SK-N-SH treated with all-trans-retinoic acid at 6 μM for 48 hours (cell line): ENCODE data around the gene GPR63.

ENCODE experiments used
- ARNTL ChIP-seq: fragments of 450-650 bp; formaldehyde crosslinking; IDR thresholded peaks from 2 replicates; pipeline ENCODE4 v1.5.0; 2020; ENCODE audit warnings: low read depth, mild to moderate bottlenecking, moderate library complexity, borderline replicate concordance
- ESRRG ChIP-seq: fragments of 250-450 bp; sonication (Bioruptor Pico); IDR thresholded peaks from 2 replicates; pipeline ENCODE4 v1.6.1; 2021; ENCODE audit warnings: mild to moderate bottlenecking
- ISL1 ChIP-seq: fragments of 250-450 bp; sonication (Bioruptor Pico); IDR thresholded peaks from 2 replicates; pipeline ENCODE4 v2.1.2; 2022; ENCODE audit warnings: mild to moderate bottlenecking, moderate library complexity
- ZC3H10 ChIP-seq: fragments of 250-450 bp; sonication (Bioruptor Pico); IDR thresholded peaks from 2 replicates; pipeline ENCODE4 v1.5.1; 2021; ENCODE audit warnings: mild to moderate bottlenecking, moderate library complexity
- ZNF70 ChIP-seq: fragments of 450-650 bp; formaldehyde crosslinking; IDR thresholded peaks from 2 replicates; pipeline ENCODE4 v1.5.0; 2020; ENCODE audit warnings: mild to moderate bottlenecking, moderate library complexity
- TF ChIP-seq, protein P1 (sequence below): fragments of 250-450 bp; sonication (Bioruptor Pico); IDR thresholded peaks from 2 replicates; pipeline ENCODE4 v1.5.0; 2020; ENCODE audit warnings: mild to moderate bottlenecking, moderate library complexity
- TF ChIP-seq, protein P2 (sequence below): fragments of 250-450 bp; sonication (Bioruptor Pico); IDR thresholded peaks from 2 replicates; pipeline ENCODE4 v1.8.0; 2020; ENCODE audit warnings: mild to moderate bottlenecking, moderate library complexity, borderline replicate concordance
- TF ChIP-seq, protein P3 (sequence below): fragments of 250-450 bp; sonication (Bioruptor Pico); IDR thresholded peaks from 2 replicates; pipeline ENCODE4 v1.5.1; 2020; ENCODE audit warnings: low read depth, mild to moderate bottlenecking, moderate library complexity

DNA sequence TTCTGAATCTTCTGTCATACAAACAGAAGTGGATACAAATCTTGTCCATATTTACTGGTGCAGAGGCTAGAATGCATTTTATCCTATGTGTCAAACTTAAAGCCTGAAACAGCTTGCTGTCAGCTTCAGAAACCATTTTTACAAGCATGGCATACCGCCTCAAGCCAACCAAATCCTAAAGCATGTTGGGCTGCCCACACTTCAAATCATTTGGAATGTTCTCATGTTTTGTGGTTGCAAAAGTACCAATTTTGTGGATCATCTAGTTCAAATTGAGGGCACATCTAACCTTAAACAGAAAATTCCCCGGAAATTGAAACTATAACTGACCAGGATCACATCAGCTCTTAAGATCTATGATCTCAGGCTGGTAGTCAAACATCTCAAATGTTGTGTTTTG lies 3.2 kb downstream of the GPR63 start:
- TF ChIP-seq, protein P1, sequence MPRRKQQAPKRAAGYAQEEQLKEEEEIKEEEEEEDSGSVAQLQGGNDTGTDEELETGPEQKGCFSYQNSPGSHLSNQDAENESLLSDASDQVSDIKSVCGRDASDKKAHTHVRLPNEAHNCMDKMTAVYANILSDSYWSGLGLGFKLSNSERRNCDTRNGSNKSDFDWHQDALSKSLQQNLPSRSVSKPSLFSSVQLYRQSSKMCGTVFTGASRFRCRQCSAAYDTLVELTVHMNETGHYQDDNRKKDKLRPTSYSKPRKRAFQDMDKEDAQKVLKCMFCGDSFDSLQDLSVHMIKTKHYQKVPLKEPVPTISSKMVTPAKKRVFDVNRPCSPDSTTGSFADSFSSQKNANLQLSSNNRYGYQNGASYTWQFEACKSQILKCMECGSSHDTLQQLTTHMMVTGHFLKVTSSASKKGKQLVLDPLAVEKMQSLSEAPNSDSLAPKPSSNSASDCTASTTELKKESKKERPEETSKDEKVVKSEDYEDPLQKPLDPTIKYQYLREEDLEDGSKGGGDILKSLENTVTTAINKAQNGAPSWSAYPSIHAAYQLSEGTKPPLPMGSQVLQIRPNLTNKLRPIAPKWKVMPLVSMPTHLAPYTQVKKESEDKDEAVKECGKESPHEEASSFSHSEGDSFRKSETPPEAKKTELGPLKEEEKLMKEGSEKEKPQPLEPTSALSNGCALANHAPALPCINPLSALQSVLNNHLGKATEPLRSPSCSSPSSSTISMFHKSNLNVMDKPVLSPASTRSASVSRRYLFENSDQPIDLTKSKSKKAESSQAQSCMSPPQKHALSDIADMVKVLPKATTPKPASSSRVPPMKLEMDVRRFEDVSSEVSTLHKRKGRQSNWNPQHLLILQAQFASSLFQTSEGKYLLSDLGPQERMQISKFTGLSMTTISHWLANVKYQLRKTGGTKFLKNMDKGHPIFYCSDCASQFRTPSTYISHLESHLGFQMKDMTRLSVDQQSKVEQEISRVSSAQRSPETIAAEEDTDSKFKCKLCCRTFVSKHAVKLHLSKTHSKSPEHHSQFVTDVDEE, result no peak
- TF ChIP-seq, protein P2, sequence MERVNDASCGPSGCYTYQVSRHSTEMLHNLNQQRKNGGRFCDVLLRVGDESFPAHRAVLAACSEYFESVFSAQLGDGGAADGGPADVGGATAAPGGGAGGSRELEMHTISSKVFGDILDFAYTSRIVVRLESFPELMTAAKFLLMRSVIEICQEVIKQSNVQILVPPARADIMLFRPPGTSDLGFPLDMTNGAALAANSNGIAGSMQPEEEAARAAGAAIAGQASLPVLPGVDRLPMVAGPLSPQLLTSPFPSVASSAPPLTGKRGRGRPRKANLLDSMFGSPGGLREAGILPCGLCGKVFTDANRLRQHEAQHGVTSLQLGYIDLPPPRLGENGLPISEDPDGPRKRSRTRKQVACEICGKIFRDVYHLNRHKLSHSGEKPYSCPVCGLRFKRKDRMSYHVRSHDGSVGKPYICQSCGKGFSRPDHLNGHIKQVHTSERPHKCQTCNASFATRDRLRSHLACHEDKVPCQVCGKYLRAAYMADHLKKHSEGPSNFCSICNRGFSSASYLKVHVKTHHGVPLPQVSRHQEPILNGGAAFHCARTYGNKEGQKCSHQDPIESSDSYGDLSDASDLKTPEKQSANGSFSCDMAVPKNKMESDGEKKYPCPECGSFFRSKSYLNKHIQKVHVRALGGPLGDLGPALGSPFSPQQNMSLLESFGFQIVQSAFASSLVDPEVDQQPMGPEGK, result no peak
- TF ChIP-seq ZNF70, result no peak
- TF ChIP-seq, protein P3, sequence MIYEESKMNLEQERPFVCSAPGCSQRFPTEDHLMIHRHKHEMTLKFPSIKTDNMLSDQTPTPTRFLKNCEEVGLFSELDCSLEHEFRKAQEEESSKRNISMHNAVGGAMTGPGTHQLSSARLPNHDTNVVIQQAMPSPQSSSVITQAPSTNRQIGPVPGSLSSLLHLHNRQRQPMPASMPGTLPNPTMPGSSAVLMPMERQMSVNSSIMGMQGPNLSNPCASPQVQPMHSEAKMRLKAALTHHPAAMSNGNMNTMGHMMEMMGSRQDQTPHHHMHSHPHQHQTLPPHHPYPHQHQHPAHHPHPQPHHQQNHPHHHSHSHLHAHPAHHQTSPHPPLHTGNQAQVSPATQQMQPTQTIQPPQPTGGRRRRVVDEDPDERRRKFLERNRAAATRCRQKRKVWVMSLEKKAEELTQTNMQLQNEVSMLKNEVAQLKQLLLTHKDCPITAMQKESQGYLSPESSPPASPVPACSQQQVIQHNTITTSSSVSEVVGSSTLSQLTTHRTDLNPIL (CRISPR knock-in tag), result no peak
- TF ChIP-seq ESRRG (CRISPR knock-in tag), result no peak
- no peak for TF ChIP-seq ISL1 (CRISPR knock-in tag)
- no peak for TF ChIP-seq ZC3H10 (CRISPR knock-in tag)
- TF ChIP-seq ARNTL (CRISPR knock-in tag), result no peak
